Esophagus muscularis mucosa (tissue), 4 donors: Measurements from ENCODE around the gene IQCE. TPM values are rescaled to one million over a fixed set of nuclear protein-coding genes. Genes with fewer than 3 reads are reported as not detected.

Source experiments
- DNase-seq: peaks from one replicate; pipeline ENCODE4 v3.0.0-alpha.2; 2017; ENCODE audit errors: extremely low spot score
- H3K27ac ChIP-seq, 4 donors: fragments of 200-600 bp; sonication (generic); replicated peaks in 1 of 4; 1 replicate in 3 of 4; 2 replicates in 1 of 4; pipeline ENCODE4 v1.5.1; 2016 to 2019; ENCODE audit warnings: mild to moderate bottlenecking in 1 of 4
- H3K27me3 ChIP-seq, 4 donors: fragments of 200-600 bp; sonication (generic); one replicate each; pipeline versions ENCODE4 v1.5.1 to v1.6.0; 2016 to 2019
- H3K36me3 ChIP-seq, 4 donors: fragments of 200-600 bp; sonication (generic); one replicate each; pipeline ENCODE4 v1.5.1; 2016 to 2019
- H3K4me1 ChIP-seq, 4 donors: fragments of 200-600 bp; sonication (generic); one replicate each; pipeline ENCODE4 v1.5.1; 2016 to 2019
- H3K4me3 ChIP-seq, 4 donors: fragments of 200-600 bp; sonication (generic); 1 replicate in 2 of 4; 2 replicates in 2 of 4; pipeline ENCODE4 v1.5.1; 2016 to 2019; ENCODE audit warnings: mild to moderate bottlenecking in 4 of 4, moderate library complexity in 1 of 4
- H3K9me3 ChIP-seq, 4 donors: fragments of 200-600 bp; sonication (generic); 1 replicate in 3 of 4; 2 replicates in 1 of 4; pipeline ENCODE4 v1.5.1; 2016 to 2019
- CTCF ChIP-seq, 3 experiments: fragments of 200-600 bp in 2 of 3; fragments of 450-650 bp in 1 of 3; sonication (generic) in 2 of 3; IDR thresholded peaks; one replicate each; pipeline ENCODE4 v1.5.1; 2017 to 2019; ENCODE audit warnings: antibody characterized with exemption in 3 of 3, mild to moderate bottlenecking in 2 of 3, moderate library complexity in 1 of 3
- EP300 ChIP-seq: sonication (generic); formaldehyde crosslinking; IDR thresholded peaks from one replicate; pipeline ENCODE4 v1.6.1; 2017; ENCODE audit warnings: antibody characterized with exemption
- POLR2A ChIP-seq: fragments of 450-650 bp; IDR thresholded peaks from one replicate; pipeline ENCODE4 v1.6.1; 2017; ENCODE audit warnings: antibody characterized with exemption, moderate library complexity, mild to moderate bottlenecking, low read depth
- POLR2AphosphoS5 ChIP-seq, 2 donors: sonication (generic); formaldehyde crosslinking; IDR thresholded peaks; one replicate each; pipeline ENCODE4 v1.6.1; 2017; ENCODE audit warnings: antibody characterized with exemption in 2 of 2
- WGBS: methylation state at CpG from one replicate; pipeline ENCODE4 v1.1.5; 2018; 5-methylcytosine and 5-hydroxymethylcytosine counted together
- intact Hi-C: fragments of 100-400 bp; cut with DNase I; formaldehyde crosslinking; loops from one replicate; pipeline ENCODE4 v1.15.1; 2023
- total RNA-seq, 4 donors: library from RNA; depleted of rRNA; stranded (reverse); fragments of >200 nt; gene quantifications; one replicate each; pipeline versions ENCODE4 v1.1.0 to v1.2.1, GENCODE V29; 2016

IQCE gene
- total RNA-seq, 4 donors from 2014 or later = 13.0 to 22.4 (median 18.0) TPM

GRCh38 chr7:2583798-2584580 lies 25.2 kb downstream of the IQCE start:
- peaks cover 13 to 67% (median 55%) of the 10 kb centered on the region in 4 donors for H3K36me3 ChIP-seq
- intact Hi-C loops = no loop called here
- no peak overlapping the region for H3K4me3 ChIP-seq
- H3K9me3 ChIP-seq = no peaks in the 10 kb centered on the region
- H3K27ac ChIP-seq = no peak overlapping the region
- H3K27me3 ChIP-seq = no peaks in the 10 kb centered on the region
- DNase-seq = no peak
- TF ChIP-seq POLR2A (no peak), CTCF (IDR thresholded peaks at IDR 0.05) (no peak), EP300 (no peak)
- no peaks in the 10 kb centered on the region for H3K4me1 ChIP-seq
- 95% methylated on average over 26 of the region's 54 CpGs for WGBS

- intact Hi-C loops = no loop called here
- no peak overlapping the region for H3K4me3 ChIP-seq
These were observed 26.7 kb downstream of the IQCE start for GRCh38 chr7:2585446-2585845.

GRCh38 chr7:2586326-2587020 lies 27.7 kb downstream of the IQCE start:
- Histone ChIP-seq H3K27me3 (no peaks in the 10 kb centered on the region), H3K9me3 (no peaks in the 10 kb centered on the region), H3K4me3 (no peak overlapping the region), H3K27ac (no peak overlapping the region), H3K4me1 (no peaks in the 10 kb centered on the region), H3K36me3 (peaks cover 19 to 82% (median 63%) of the 10 kb centered on the region in 4 donors)
- no peak for DNase-seq
- TF ChIP-seq POLR2A = no peak
- TF ChIP-seq EP300 = no peak
- no peak for TF ChIP-seq POLR2AphosphoS5 (IDR thresholded peaks at IDR 0.05)
- no peak for TF ChIP-seq CTCF (IDR thresholded peaks at IDR 0.05)
- intact Hi-C loops = no loop called here
- WGBS = 95% methylated on average over 19 of the region's 24 CpGs

More at GRCh38 chr7:2585446-2585845, 26.7 kb downstream of the IQCE start:
- 95% methylated on average over 18 of the region's 19 CpGs for WGBS
- H3K4me1 ChIP-seq = no peaks in the 10 kb centered on the region
- peaks cover 15 to 72% (median 55%) of the 10 kb centered on the region in 4 donors for H3K36me3 ChIP-seq
- H3K27me3 ChIP-seq = no peaks in the 10 kb centered on the region
- H3K27ac ChIP-seq = no peak overlapping the region
- no peak for DNase-seq
- H3K9me3 ChIP-seq = no peaks in the 10 kb centered on the region
- no peak for TF ChIP-seq POLR2A
- no peak for TF ChIP-seq CTCF (IDR thresholded peaks at IDR 0.05)
- no peak for TF ChIP-seq POLR2AphosphoS5 (IDR thresholded peaks at IDR 0.05)

- intact Hi-C loops = no loop called here
- no peaks in the 10 kb centered on the region for H3K4me1 ChIP-seq
- no peaks in the 10 kb centered on the region for H3K9me3 ChIP-seq
- no peak overlapping the region for H3K4me3 ChIP-seq
- H3K36me3 ChIP-seq = peaks cover 20 to 84% (median 67%) of the 10 kb centered on the region in 4 donors
- WGBS = 98% methylated on average over 9 of the region's 9 CpGs
- no peak overlapping the region for H3K27ac ChIP-seq
- TF ChIP-seq CTCF (IDR thresholded peaks at IDR 0.05) (no peak), EP300 (no peak), POLR2A (no peak), POLR2AphosphoS5 (IDR thresholded peaks at IDR 0.05) (no peak)
- no peaks in the 10 kb centered on the region for H3K27me3 ChIP-seq
- no peak for DNase-seq
These were observed 28.4 kb downstream of the IQCE start for GRCh38 chr7:2587134-2587533.
